Stimulated activated CD4-positive, alpha-beta T cell treated with anti-CD3 and anti-CD28 coated beads, Interleukin-15, amount 100 ng/mL, for 48 hours (primary cell): ENCODE data around the gene ADGRA1.

Experiments
- DNase-seq, 2 donors: peaks; one replicate each; pipeline ENCODE4 v3.0.0-alpha.2; 2020; ENCODE audit warnings: low read depth in 2 of 2

The ADGRA1 gene

DNA sequence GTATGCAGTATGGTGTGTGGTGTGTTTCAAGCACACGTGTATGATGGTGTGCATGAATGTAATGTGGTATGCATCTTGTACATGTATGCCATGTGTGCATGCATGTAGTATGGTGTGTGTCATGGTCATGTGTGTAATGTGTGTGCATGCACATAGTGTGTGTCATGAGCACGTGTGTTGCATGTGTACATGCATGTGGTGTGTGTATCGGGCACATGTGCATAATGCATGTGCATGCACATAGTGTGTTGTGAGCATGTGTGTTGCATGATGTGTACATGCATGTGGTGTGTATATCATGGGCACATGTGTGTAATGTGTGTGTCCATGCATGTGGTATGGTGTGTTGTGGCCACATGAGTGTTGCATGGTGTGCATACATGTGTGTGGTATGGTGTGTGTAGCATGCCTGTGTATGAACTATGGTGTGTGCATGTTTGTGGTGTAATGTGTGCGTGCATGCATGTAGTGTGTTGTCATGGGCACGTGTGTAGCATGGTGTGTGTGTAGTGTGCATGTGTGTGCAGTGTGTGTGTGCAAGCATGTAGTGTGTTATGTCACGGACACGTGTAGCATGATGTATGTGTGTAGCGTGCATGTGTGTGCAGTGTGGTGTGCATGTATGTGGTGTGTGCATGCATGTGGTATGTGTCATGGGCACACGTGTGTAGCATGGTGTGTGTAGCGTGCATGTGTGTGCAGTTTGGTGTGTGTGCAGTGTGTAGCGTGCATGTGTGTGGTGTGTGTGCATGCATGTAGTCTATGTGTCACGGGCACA, 89.8 kb downstream of the ADGRA1 start:
- no peak for DNase-seq

DNA sequence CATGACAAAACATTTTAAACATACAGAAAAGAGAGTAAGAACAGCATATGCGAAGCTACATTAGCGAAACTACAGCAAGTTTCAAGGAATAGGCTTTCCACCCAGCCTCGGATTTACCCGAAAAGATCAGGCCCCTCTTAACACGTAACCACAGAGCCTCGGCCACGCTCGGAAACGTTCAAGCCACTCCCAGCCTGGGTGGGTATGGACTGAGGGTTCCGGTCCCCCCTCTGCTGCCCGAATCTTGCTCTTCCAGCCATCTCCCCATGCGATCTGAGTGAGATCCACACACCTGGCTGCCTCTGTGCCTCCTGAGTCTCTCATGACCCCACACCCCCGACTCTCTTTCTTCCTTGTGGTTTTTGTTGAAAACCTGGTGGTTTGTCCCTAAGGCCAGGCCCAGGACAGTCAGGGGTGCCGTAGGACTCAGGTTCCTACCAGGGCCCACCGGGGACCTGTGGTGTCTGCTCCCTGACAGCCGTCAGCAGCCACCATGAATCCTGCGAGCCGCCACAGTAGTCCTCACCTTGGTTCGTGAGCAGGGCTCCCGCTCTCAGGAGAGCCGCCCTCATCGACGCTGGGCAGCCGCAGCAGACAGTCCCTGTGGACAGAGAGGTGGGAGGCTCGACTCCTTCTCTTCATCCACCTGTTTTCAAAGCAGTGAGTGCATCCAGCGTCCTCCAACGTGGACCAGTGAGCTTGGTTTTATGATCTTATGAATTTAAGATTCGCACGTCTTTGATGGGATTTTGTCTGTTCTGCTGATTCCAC, 90.8 kb downstream of the ADGRA1 start:
- no peak for DNase-seq

DNA sequence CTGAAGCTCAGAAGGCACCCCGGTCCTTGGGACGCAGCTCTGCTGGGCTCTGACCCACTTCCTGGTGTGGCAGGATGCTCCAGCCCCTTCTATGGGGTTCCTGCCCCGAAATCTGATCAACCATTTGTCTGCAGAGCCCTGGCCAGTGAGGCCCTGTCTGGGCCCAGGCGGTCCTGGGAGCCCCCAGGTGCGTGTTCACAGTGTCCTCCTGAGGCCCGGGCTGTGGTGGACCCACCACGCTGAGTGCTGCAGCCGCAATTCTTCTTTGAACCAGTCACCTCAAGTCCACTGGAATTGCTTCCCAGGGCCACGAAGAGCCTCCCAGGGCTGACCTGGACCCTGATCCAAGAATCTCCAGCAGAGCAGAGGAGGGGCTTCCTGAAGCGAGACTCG, 91.4 kb downstream of the ADGRA1 start:
- no peak for DNase-seq

DNA sequence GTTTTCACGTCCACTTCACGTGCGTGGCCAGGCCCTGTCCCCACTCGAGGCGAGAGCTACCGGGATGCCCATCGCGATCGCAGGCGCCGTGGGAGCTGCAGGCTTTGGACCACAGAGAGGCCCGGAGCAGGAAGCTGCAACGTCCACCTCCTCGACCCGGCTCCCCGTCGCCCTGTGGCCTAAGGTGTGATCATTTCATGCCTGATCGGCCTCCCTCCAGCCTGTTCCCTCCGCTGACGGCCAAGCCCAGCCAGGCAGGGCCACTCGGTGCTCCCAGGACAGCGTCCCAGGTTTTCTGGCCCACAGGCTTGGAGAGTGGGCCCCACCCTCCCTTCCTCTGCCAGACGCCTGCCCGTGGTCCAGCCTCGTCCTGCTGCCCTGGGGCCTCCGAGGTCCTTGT, 91.9 kb downstream of the ADGRA1 start:
- DNase-seq: no peak

DNA sequence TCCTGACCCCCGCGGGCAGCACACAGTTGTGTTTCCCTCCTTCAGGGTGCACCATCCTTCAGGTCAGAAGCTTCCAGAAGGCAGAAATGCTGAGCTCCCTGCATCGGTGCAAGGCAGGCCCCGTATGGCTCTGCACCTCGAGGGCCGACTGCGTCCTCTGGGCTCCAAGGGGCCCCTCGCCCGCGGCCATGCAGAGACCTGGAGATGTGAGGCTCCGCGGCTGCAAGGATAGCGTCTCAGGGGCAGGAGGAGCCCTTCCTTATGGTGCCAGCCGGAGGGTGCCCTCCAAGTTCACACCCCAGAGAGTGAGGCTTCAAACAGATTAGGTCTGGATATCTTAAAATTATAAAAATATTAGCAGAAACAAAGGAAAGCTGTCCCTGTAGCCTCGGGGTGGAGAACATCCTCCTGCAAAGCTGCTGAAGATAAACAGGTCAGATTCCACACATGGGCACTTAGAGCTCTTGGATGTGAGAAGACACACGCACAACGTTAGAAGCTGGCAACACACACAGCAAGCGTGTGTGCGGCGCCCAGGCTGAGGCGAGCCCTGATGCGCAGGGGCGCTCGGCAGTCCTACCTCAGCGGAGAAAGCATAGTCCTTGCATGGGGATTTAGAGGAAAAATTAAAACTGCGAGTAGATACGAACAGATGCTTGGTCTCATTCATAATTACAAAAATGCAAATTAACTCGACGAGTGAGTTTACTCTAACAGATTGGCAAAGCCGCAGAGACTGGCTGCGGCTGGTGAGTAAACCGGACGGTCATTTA, 92.7 kb downstream of the ADGRA1 start:
- no peak for DNase-seq

DNA sequence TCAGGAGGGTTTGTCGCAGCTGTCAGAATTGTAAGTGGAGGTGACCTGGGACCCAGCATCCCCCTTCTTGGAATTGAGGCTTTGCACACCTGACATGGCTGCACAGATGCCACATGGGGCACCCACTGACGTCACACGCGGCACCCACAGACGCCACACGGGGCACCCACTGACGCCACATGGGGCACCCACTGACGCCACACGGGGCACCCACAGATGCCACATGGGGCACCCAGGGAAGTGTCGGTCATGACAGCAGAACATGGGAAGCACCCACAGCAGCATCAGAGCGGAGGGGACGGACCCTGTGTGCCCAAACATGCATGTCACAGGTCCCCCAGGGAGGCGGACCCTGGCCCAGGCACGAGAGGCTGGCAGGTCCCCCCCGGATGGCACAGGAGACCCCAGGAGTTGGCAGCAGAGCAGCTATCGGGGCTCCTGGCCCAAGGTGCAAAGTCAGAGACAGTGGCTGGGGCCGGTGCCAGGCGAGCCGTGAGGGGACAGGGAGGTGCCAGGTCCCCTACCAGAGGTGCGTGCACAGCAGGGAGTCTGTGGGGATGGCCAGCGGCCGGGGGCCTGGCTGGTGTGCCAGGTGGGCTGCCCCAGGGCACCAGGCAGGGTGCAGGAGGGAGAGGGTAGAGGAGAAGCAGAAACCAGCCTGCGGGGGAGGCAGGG, 93.4 kb downstream of the ADGRA1 start:
- DNase-seq: no peak
